Activated CD4-positive, alpha-beta T cell treated with anti-CD3 and anti-CD28 coated beads, Interleukin-2, amount 50 U/mL, for 4 hours (primary cell): ENCODE measurements around the gene OR4D5.

Source experiments
- DNase-seq, 2 experiments: peaks; one replicate each; pipeline ENCODE4 v3.0.0-alpha.2; 2020

OR4D5 gene

GRCh38 chr11:123939317-123939716, at the start of gene OR4D5:
TSS of gene OR4D5 (plus strand) at chr11:123939617. CDS start at chr11:123939617, 0 bp downstream.
- DNase-seq = no peak

- no peak for DNase-seq
These were observed 47.4 kb upstream of the OR4D5 start for GRCh38 chr11:123892031-123892430.

GRCh38 chr11:123899792-123900191, 39.6 kb upstream of the OR4D5 start:
- no peak for DNase-seq

GRCh38 chr11:123901867-123902266, 37.5 kb upstream of the OR4D5 start, which contains the start of gene OR8D4:
TSS of gene OR8D4 (plus strand) at chr11:123902167. CDS start at chr11:123906432, 4,265 bp downstream.
- no peak for DNase-seq

- DNase-seq = no peak
These were observed 35.5 kb upstream of the OR4D5 start for GRCh38 chr11:123903932-123904331.

- DNase-seq = no peak
These were observed 34.5 kb upstream of the OR4D5 start for GRCh38 chr11:123904932-123905331.

- no peak for DNase-seq
These were observed 33.6 kb upstream of the OR4D5 start for GRCh38 chr11:123905826-123906225.

- DNase-seq = no peak
These were observed 18.5 kb upstream of the OR4D5 start for GRCh38 chr11:123920943-123921342.

GRCh38 chr11:123924027-123924426, 15.4 kb upstream of the OR4D5 start:
- no peak for DNase-seq

- DNase-seq = no peak
These were observed 3.0 kb downstream of the OR4D5 start for GRCh38 chr11:123942413-123942812.

- DNase-seq = no peak
These were observed 4.3 kb downstream of the OR4D5 start, which contains the start of gene OR6T1 for GRCh38 chr11:123943738-123944137. TSS of gene OR6T1 (minus strand) at chr11:123943838. CDS start at chr11:123943838, 0 bp downstream.

GRCh38 chr11:123945132-123945531, 5.7 kb downstream of the OR4D5 start:
- DNase-seq = no peak

GRCh38 chr11:123956752-123957151, 17.3 kb downstream of the OR4D5 start:
- DNase-seq = no peak

- no peak for DNase-seq
These were observed 34.4 kb downstream of the OR4D5 start for GRCh38 chr11:123973816-123974215.

- DNase-seq = no peak
These were observed 37.5 kb downstream of the OR4D5 start for GRCh38 chr11:123976770-123977560.

- no peak for DNase-seq
These were observed 38.4 kb downstream of the OR4D5 start, which contains the start of gene OR10S1 for GRCh38 chr11:123977731-123978347. TSS of gene OR10S1 (minus strand) at chr11:123977781. CDS start at chr11:123977664, 117 bp downstream.

GRCh38 chr11:123979311-123979710, 39.9 kb downstream of the OR4D5 start:
- DNase-seq = no peak
